Colonic mucosa (tissue), 4 donors: ENCODE measurements around the gene EPHA1. TPM values are rescaled to one million over a fixed set of nuclear protein-coding genes. Genes with fewer than 3 reads are reported as not detected.
"Not testable (repeated sequence)": the region's sequence is repeated elsewhere in the genome, so short reads cannot be mapped to it uniquely, and the experiment has no call there.

Experiments
- DNase-seq: peaks from one replicate; pipeline ENCODE4 v3.0.0-alpha.2; 2020
- H3K27ac ChIP-seq: fragments of 200-600 bp; one replicate; pipeline ENCODE4 v1.8.0; 2021
- H3K27me3 ChIP-seq: fragments of 200-600 bp; one replicate; pipeline ENCODE4 v1.8.0; 2021
- H3K36me3 ChIP-seq: fragments of 200-600 bp; one replicate; pipeline ENCODE4 v1.8.0; 2021
- H3K4me1 ChIP-seq: fragments of 200-600 bp; one replicate; pipeline ENCODE4 v1.8.0; 2021; ENCODE audit warnings: mild to moderate bottlenecking
- H3K4me3 ChIP-seq: fragments of 200-600 bp; one replicate; pipeline ENCODE4 v1.8.0; 2021
- H3K9ac ChIP-seq, 2 donors: one replicate each; pipeline ENCODE4 v1.7.0; 2013; ENCODE audit warnings: control low read depth in 2 of 2, low read depth in 2 of 2, low read length in 2 of 2
- H3K9me3 ChIP-seq: fragments of 200-600 bp; one replicate; pipeline ENCODE4 v1.8.0; 2021
- CTCF ChIP-seq: fragments of 200-600 bp; IDR thresholded peaks from one replicate; pipeline ENCODE4 v1.8.0; 2022; ENCODE audit warnings: antibody characterized with exemption, mild to moderate bottlenecking
- intact Hi-C: fragments of 100-400 bp; cut with DNase I; formaldehyde crosslinking; loops from one replicate; pipeline ENCODE4 v1.14.1; 2022
- total RNA-seq, 2 donors: library from RNA; stranded (reverse); fragmentation: NEBNext Ultra II Directional in 1 of 2; extraction: Animal tissue kit (Norgen Biotek cat#: 25700) in 1 of 2; gene quantifications; one replicate each; pipeline ENCODE4 v1.2.1, GENCODE V29; 2021
- donor health status: healthy.
- donor health status: DM: no; HTN: no; CAD: no.
- donor health status: DM: no; HTN: no; CAD: no.

The EPHA1 gene
- total RNA-seq, 2 donors from 2014 or later = 16.0 to 18.4 TPM

GRCh38 chr7:143406002-143406357 is 2.7 kb downstream of the EPHA1 start:
- Histone ChIP-seq H3K27me3 (no peaks in the 10 kb centered on the region), H3K36me3 (no peaks in the 10 kb centered on the region), H3K9me3 (no peaks in the 10 kb centered on the region), H3K9ac (no peak overlapping the region), H3K27ac (no peak overlapping the region), H3K4me3 (no peak overlapping the region), H3K4me1 (peaks cover 12% of the 10 kb centered on the region)
- intact Hi-C loops = no loop called here
- no peak for DNase-seq
- TF ChIP-seq CTCF = no peak

GRCh38 chr7:143405173-143406001 is 3.3 kb downstream of the EPHA1 start:
- H3K36me3 ChIP-seq = no peaks in the 10 kb centered on the region
- DNase-seq = peak; percentile 52
- no peaks in the 10 kb centered on the region for H3K9me3 ChIP-seq
- no peak for TF ChIP-seq CTCF
- peaks cover 12% of the 10 kb centered on the region for H3K4me1 ChIP-seq
- no peaks in the 10 kb centered on the region for H3K27me3 ChIP-seq
- H3K9ac ChIP-seq = no peak overlapping the region
- no peak overlapping the region for H3K27ac ChIP-seq
- H3K4me3 ChIP-seq = no peak overlapping the region
- intact Hi-C loops = no loop called here

- H3K36me3 ChIP-seq, H3K9me3 ChIP-seq, H3K9ac ChIP-seq, H3K4me1 ChIP-seq, DNase-seq, H3K27me3 ChIP-seq, intact Hi-C loops, H3K4me3 ChIP-seq, H3K27ac ChIP-seq: not testable (repeated sequence)
These were observed 6.4 kb downstream of the EPHA1 start for GRCh38 chr7:143402233-143402632.

- Histone ChIP-seq H3K9ac (no peak overlapping the region), H3K36me3 (no peaks in the 10 kb centered on the region), H3K4me3 (no peak overlapping the region), H3K27ac (no peak overlapping the region), H3K4me1 (no peaks in the 10 kb centered on the region), H3K27me3 (no peaks in the 10 kb centered on the region), H3K9me3 (no peaks in the 10 kb centered on the region)
- intact Hi-C loops = no loop called here
- no peak for TF ChIP-seq CTCF
- no peak for DNase-seq
These were observed 7.4 kb downstream of the EPHA1 start for GRCh38 chr7:143401265-143401664.

- H3K4me3 ChIP-seq = no peak overlapping the region
- no peaks in the 10 kb centered on the region for H3K9me3 ChIP-seq
- H3K9ac ChIP-seq = no peak overlapping the region
- no peak for TF ChIP-seq CTCF
- no peak overlapping the region for H3K27ac ChIP-seq
- H3K36me3 ChIP-seq = no peaks in the 10 kb centered on the region
- intact Hi-C loops = no loop called here
- no peaks in the 10 kb centered on the region for H3K4me1 ChIP-seq
- no peak for DNase-seq
- no peaks in the 10 kb centered on the region for H3K27me3 ChIP-seq
These were observed 9.0 kb downstream of the EPHA1 start for GRCh38 chr7:143399642-143400041.

GRCh38 chr7:143399151-143399550 is 9.5 kb downstream of the EPHA1 start:
- intact Hi-C loops = no loop called here
- Histone ChIP-seq H3K27ac (no peak overlapping the region), H3K36me3 (no peaks in the 10 kb centered on the region), H3K4me3 (no peak overlapping the region), H3K27me3 (no peaks in the 10 kb centered on the region), H3K9ac (no peak overlapping the region), H3K4me1 (no peaks in the 10 kb centered on the region), H3K9me3 (no peaks in the 10 kb centered on the region)
- no peak for TF ChIP-seq CTCF
- DNase-seq = no peak
